GM18909 (cell line): ENCODE data around the gene INO80D.
"Not testable (repeated sequence)": the region's sequence is repeated elsewhere in the genome, so short reads cannot be mapped to it uniquely, and the experiment has no call there.

Experiments
- ATAC-seq: cut with Tn5 transposase; IDR thresholded peaks from one replicate; pipeline ENCODE4 v1.9.1; 2021; ENCODE audit warnings: mild to moderate bottlenecking; ENCODE audit not compliant: unreplicated experiment, poor library complexity

The INO80D gene

DNA sequence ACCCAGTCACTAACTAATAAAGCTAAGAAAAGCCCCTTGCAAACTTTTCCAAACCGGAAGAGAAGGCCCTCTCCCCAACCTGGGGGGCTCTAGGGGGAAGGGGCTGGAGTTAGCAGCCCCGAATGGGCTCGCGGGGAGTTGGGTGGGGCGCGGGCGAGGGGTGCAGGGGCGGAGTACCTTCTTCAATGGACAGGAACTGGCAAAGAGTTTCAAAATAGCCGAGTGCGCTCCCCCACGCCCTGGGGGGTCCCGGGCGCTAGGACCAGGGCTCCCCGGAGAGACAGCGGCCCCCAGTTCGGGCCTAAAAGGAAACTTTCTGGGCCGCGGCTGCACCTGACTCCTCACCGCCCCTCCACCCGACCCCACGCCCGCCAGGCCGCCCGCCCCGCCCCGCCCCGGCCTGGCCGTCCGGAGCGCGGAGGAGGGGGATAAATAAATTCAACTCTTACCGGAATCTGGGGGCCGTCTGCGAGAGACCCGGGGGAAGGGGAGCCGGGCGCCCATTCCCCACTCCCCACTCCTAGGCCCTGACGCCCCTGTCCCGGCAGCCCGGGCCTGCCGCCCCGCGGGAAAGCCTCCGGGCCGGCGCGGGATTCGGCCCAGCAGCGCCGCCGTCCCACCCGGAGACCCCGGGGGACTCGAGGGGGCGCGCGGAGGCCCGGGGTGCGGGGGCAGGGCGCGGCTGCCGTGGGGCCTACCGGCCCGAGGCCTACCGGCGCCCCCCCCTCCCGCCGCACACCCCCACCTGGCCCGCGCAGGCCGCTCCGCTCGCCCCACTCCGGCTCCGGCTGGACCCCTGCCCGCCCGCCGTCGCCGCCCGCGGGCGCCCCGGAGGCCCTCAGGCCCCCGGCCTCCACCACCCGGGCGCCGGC is 868 bp downstream of the INO80D start:
- ATAC-seq: peak; percentile 34

DNA sequence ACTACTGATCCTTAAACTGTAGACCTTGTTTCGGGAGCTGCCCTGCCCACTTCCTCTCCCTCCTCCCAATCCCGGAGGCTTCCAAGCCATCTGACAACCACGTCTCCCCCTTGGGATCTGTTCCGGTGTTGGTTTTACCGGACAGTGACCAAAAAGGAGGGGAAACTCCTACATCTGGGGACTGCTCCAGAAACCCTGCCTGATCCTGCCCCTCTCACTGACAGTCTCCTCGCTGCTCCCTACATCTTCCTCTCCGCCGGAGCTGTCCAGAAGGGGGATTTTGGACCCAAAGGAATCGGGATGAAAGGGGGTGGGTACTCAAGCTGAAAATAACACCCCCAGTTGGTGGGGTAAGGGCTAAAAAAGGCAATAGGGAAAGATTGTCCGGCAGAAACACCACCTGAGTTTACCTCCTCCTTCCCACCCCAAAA is 1.5 kb downstream of the INO80D start:
- ATAC-seq: no peak

DNA sequence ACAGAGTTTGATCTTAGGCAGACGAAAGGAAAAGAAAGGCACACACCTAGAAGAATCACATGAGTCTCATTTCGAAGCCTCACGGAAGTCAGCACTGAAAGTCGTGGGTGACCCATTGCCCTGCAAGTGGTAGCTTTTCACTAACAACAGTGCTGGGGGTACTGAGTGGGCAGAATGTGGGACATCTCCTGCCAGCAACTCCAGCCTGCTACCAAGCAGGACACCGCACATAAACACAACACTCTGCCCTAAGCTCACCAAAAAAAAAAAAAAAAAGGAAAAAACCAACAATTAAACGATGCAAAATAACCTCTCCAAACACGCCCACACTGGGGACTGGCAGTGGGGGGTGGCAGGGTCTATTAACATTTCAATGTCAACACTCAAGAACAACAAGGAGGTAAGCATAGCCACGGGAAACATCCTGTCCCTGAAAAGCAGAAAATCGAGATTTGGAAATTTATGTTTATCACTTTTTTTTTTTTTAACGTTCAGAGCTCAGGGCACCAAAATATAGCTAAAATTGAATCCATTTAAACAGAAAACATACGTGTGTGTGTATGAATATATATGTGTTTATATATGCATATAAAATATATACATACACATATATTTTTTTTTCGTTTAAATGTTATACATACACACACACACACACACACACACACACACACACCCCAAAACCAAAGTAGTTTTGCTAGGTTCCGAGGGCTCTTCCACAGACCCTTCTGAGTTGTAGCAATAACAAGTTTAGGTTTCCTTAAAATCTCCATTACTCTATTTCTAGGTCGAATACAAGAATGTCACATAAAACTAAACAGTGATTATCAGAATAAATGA is 2.2 kb downstream of the INO80D start:
- ATAC-seq: no peak

DNA sequence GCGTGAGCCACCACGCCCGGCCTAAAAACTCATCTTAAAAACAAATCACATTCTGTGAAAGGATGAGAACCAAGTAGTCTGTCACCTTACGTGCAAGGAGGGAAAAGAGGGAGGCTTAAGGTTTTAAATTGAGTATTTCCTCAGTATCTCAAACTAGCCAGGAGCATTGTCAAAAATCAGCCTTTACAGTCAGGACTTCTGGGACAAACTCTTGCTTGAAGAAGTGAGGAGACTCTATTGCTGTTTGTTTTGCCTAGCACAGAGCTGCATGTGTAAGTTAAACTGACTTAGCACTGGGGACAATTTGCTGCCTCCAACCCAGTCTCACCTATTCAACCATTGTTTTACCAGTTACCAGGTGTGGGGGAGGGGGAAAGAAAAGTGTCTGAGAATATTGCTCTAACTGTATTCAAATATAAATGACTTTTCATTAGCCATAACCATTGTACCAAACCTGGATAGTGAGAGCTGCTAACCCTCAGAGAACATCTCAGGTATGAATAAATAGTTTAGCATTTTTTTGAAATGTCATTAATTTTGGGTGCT is 3.6 kb downstream of the INO80D start:
- ATAC-seq: no peak

DNA sequence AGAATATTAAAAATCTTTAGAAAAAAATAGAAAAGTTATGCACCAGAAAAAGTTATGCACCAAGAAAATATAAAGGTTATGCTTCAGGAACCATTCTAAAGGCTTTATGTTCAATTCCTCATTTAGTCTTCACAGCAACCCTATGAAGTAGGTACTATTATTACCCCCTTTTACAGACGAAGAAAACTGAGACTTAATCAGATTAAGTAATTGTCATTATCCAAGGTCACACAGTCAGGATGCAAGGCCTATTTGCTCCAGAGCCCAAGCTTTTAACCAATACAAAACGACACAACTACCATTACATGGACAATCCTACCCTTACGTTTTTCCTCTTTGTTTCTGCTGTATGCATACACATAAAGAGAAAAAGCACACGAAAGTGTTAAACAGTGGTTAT is 5.0 kb downstream of the INO80D start:
- ATAC-seq: no peak

DNA sequence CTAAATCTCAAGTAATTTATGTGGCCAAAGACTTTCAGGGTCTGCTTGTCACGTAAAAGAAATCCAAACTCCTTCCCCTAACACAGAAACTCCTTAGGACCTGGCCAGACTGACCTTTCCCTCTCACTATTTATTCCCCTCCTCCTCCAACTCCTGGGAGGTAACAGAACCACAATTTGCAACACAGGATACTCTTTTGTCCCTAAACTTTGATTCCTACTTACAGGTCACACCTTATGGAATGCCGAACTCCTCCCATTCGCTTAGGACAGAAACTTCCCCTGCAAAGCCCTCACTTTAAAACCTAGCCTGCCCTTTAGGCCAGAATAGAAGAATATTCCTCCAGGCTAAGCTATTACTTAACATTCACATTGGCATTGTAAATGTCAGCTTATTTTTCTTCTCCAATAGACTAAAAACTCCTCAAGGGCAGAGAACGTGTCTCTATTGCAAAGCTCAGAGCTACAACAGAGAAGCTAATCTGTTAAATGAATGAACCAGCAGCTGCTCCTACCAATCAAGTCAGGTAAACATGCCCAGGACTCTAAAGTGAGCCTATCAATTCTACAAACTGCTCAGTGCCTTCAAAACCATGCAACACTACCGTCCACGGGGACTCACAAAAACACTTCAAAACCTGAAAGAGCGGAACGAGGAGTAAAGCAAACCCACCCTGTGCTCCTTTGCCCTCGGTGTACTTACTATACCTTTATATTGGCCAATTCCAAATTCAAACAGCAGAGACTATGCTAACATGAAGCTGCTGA is 6.1 kb downstream of the INO80D start:
- ATAC-seq: no peak

DNA sequence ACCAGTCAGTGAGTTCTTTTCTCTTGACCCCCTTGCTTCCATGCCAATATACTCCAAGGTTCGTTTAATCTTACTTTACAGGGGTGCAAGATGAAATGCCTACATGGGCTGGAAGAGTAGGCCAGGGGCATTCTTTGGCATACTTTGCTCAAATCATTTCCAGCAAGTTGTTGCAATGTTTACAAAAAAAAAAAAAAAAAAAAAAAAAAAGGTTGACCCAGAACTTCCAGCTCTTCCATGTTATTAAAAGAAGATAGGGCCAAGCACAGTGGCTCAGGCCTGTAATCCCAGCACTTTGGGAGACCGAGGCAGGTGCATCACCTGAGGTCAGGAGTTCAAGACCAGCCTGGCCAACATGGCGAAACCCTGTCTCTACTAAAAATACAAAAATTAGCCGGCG is 8.1 kb downstream of the INO80D start:
- not testable (repeated sequence) for ATAC-seq

DNA sequence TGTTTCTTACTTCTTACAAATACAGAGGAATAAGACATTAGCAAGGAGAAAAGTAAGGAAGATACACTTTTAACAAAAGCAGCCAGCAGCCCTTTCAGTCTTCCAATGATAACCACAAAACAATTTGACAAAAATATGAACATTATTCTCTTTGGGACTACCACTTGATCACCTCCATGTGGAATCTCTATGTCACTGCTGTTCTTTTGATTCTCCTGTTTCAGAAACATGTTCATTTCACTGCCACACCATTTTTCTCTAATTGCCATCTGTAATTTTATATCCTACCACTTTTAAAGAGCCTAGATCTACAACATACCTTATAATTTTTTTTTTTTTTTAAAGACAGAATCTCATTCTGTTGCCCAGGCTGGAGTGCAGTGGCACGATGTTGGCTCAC is 10.9 kb downstream of the INO80D start:
- ATAC-seq: no peak

DNA sequence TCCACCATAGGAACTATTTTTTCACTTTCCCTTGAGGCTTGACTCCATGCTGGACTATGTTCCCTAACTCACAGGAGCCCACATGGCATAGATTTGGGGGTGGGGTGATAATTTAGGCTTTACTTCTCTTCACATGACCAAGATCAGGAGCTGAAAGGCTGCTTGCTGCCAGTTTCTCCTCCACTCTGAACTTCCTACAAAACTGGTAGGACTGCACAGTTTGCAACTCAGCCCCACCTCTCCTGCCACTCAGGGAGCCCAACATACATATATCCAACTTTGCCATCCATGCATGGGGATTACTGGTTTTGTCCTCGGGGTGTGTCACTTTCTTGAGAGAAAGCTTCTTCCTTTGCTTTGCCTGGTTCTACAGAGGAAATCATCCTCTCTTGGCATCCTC is 14.2 kb downstream of the INO80D start:
- ATAC-seq: no peak

DNA sequence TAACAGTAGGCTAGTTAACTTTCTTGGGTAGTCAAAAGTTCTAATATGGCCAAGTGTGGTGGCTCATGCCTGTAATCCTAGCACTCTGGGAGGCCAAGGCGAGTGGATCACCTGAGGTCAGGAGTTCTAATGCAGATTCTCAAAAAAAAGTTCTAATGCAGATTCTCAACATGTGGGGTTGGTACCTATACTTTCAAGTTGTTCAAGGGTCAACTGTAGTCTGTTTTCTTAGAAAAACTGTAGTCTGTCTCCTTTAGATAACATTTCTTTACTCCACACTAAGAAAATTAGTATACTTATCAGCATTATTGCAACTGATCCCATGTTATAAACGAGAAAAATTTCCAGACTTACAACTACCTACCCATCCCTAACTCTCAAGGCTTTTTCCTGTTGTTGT is 16.6 kb downstream of the INO80D start:
- ATAC-seq: no peak

DNA sequence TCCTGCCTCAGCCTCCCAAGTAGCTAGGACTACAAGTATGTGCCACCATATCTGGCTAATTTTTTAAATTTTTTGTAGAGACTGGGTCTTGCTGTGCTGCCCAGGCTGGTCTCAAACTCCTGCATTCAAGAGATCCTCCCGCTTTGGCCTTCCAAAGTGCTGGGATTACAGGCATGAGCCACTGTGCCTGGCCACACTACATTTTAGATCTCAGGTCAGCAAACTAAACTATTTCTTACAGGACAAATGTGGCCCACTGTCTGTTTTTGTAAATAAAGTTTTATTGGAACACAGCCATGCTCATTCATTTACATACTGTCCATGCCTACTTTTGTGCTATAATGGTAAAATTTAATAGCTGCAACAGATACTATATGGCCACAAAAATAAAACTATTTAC is 17.8 kb downstream of the INO80D start:
- no peak for ATAC-seq

DNA sequence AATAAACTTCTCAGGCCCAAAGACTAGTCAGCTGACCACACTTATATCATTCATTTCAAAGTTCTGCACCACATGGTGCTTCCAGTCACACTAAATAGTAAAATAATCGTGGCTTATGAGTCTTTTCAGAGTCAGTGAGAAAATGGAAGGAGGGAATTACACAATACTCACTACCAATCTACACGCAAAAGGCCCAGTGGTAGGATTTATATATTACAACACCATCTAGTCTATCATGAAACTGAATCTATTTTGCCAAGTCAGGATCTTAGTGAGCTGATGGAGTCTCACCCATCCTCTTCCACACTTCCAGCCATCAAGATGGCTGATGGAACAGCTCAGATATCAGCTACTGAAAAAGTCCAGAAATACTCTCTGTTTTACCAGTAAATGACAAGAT is 21.9 kb downstream of the INO80D start:
- ATAC-seq: no peak

DNA sequence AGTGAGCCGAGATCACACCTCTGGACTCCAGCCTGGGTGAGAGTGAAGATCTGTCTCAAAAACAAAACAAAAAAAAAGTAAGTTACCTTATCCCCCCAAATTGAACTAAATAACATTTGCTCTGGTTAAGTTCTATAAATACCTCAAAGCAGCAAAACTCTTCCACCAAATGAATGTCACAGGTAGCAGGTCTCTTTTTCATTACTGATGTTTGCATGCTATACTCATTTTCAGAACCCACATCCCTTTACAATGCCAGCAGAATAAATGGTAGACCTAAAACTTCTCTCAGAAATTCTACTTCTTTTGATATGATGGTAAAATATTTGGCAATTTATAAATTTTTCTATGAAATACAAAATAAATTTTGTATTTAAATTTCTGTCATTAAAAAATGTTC is 22.3 kb downstream of the INO80D start:
- ATAC-seq: no peak

DNA sequence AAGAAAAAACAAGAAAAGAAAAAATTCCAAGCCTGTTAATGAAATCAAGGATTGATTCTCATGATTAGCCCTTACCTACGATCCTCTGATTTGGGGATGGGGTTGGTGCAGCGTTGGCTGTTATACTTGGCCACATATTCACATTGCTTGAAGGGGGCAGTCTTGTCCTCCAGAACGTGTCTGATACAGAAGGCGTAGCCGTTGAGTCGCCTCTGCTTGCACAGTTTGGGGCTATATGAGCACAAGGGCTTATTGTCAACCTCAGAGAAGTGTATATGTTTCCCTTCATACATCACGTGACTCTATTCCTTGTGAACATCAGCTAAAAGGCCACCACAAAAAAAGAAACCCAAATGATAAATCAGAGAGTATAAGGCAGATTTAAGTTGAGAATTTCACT is 23.2 kb downstream of the INO80D start:
- no peak for ATAC-seq

DNA sequence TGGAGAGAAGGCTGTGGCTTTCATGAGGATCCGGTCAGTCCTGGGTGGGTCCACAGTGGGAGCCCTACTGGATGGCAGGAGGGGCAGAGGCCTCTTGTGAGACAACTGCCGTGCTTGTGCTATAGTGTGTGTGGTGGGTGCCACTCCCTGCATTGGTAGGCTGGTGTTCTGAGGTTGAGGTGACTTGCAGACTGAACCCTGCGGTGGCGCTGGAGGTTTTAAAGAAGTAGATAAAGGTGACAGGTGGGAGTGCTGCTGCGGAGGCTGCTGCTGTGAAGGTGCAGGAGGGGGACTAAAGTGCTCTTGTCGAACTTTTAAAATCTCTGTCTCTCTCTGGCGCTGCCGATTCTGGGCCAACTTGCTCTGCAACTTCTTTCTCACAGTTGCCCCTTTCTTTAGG is 29.7 kb downstream of the INO80D start:
- no peak for ATAC-seq

DNA sequence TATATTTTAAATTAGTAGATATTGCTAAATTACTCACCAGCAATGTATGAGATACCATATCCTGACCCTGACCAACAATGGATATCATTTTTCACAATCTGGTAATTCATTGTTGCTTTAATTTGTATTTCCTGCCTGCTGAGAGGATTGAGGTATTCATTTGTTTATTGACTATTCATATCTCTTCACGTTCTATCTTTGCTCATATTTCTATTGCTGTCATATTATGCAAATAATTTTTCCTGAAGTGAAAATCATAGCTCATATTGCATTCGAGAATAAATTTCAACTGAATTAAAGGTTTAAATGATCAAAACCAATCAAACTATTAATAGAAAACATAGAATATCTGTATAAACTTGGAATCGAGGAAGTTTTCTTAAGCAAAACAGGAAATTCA is 31.0 kb downstream of the INO80D start:
- no peak for ATAC-seq

DNA sequence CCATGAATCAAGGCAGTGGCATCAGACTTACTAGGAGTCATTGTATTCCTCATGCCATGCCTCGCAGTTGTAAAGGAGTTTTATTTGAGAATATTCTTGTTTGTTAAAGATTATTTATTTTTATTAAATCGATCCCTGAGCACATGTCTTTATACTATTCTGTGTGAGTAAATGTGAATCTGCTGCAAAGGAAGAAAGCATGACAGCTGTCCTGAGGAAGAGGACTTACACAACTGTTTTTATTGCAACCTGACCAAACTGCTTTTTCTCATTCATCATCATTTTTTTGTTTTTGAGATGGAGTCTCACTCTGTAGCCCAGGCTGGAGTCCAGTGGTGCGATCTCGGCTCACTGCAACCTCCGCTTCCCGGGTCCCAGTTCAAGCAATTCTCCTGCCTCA is 34.1 kb downstream of the INO80D start:
- ATAC-seq: no peak

DNA sequence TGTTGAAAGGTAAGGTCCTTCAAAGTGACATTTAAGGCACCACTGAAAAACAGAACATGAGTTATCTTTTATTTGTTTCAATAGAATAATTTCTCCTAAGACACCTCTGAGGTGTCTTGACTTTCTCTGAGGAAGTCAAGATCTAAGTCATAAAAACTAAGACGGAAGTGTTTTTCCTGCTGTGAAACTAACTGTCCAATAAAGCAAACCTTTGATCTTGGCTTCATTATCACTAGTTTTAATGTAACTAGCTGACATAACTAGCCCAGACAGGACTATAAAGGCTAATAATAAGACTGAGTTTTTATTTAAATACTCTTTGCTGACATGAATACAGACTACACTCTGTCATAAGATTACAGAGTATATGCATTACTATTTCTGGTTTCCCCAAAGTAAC is 36.6 kb downstream of the INO80D start:
- ATAC-seq: no peak

DNA sequence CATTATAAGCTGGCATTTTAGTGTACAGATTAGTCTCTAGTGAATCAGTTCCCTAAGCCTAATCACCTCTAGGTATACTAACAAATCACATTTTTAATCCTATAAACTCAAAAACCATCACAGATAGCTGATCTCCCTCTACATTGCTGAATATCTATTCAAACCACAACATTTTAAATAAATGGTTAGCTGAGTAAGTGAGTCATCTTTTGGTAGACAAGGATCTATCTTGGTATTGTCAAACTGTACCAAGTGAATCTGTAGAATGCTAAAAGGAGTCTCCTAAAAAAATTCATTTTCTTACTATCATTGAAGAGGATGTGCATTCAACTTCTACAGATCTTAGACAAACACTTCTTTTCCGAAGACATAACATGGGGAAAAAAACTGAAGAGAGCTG is 40.7 kb downstream of the INO80D start:
- no peak for ATAC-seq

DNA sequence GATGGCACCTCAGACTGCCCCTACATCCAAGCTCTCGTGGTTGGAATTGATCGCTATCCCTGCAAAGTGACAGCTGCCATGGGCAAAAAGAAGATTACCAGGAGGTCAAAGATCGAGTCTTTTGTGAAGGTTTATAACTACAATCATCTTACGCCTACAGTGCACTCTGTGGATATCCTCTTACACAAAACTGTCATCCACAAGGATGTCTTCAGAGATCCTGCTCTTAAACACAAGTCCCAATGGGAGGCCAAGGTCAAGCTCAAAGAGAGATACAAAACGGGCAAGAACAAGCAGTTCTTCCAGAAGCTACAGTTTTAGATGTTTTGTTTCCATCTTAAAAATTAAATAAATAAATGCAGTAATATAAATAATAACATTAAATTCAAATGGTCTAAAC is 45.4 kb downstream of the INO80D start:
- no peak for ATAC-seq

DNA sequence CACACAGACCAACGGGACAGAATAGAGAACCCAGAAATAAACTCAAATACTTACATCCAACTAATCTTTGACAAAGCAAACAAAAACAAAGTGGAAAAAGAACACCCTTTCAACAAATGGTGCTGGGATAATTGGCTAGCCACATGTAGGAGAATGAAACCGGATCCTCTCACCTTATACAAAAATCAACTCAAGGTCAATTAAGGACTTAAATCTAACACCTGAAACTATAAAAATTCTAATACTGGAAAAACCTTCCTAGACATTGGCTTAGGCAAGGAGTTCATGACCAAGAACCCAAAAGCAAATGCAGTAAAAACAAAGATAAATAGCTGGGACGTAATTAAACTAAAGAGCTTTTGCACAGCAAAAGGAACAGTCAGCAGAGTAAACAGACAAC is 50.6 kb downstream of the INO80D start:
- not testable (repeated sequence) for ATAC-seq
